ENCODE data around the gene ORM2.

ORM2 gene

DNA sequence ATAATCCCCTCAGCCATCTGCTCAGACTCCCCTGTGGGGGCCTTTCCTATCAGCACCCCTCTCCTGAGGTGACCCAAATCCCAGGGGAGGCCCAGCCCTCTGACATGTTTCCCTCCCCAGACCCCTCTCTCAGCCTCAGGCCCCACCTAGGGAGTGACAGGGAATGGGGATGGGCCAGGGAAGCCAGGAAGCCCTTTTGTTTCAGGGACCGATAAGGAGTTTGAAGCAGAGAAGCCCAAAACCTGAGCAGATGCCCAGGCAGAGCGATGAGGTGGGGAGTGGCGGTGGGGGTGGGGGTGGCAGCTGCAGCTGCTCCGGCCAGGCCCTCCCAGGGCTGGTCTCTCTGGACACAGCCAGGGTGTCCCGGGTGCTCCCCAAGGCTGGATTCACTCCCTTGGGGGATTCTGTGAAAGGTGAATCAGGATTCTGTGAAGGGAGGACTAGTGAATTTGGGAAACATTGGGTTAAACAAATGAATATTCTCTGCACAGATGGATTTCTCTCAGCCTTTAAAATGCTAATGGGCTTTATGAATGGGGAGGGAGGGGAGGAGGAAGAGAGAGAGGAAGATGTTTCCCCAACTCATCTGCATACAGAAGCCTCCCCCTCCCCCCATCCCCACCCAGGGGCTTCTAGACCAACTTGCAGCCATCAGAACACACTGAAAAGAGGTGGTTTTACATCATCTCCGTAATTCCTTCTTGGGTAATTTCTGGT lies 40.7 kb downstream of the ORM2 start:
- DNase-seq (ENCODE audit: low read depth in 2 of 2) = no peak

DNA sequence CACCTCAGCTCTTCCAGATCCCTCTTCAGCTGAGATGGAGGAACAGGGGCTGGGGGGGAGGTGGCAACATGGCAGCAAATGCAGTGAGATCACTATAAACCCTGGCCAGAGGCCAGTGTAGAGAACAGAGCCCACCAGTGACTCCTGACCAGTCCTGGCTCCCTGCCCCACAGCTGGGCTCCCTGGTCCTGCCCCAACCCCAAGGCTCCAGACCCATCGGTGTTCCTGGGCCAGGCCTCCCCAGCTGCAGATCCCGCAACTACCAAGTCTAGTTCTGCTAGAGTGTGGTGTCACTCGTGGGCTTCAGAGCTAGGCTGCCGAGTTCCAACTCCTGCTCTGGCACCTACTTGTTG lies 41.3 kb downstream of the ORM2 start:
- DNase-seq (ENCODE audit: low read depth in 2 of 2) = no peak

GRCh38 chr9:114371343-114371944 lies 41.8 kb downstream of the ORM2 start:
- DNase-seq (ENCODE audit: low read depth in 2 of 2) = no peak

- DNase-seq (ENCODE audit: low read depth in 2 of 2) = no peak
Observed at GRCh38 chr9:114371973-114372917, 42.6 kb downstream of the ORM2 start.

DNA sequence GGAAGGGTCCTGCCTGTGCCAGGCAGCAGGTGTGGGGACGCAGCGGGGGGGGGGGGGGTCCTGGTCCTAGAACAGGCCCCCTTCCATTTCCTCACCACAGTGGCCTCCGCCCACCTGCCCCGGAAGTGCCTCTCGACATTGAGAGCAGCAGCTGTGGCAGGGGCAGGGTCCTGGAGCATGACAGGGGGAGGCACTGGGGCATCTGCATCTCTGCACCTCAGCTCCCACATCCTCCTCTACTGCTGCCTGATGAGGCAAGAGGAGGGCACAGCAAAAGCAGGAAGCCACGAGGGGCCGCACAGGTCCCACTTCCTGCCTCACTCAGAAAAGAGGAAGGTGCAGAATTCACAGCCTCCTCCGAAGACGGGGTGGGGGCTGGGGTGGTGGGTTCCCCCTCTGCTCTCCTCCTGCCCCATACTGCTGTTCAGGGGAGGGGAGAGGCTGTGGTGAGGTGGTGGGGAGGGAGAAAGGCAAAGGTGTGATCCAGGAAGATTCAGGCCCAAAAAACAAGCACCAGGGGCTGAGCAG lies 43.3 kb downstream of the ORM2 start:
- DNase-seq (ENCODE audit: low read depth in 2 of 2) = no peak

- DNase-seq (ENCODE audit: low read depth in 2 of 2) = no peak
Observed at GRCh38 chr9:114373960-114374730, 44.5 kb downstream of the ORM2 start.

GRCh38 chr9:114374936-114375335 lies 45.3 kb downstream of the ORM2 start:
- DNase-seq (ENCODE audit: low read depth in 2 of 2) = no peak

DNA sequence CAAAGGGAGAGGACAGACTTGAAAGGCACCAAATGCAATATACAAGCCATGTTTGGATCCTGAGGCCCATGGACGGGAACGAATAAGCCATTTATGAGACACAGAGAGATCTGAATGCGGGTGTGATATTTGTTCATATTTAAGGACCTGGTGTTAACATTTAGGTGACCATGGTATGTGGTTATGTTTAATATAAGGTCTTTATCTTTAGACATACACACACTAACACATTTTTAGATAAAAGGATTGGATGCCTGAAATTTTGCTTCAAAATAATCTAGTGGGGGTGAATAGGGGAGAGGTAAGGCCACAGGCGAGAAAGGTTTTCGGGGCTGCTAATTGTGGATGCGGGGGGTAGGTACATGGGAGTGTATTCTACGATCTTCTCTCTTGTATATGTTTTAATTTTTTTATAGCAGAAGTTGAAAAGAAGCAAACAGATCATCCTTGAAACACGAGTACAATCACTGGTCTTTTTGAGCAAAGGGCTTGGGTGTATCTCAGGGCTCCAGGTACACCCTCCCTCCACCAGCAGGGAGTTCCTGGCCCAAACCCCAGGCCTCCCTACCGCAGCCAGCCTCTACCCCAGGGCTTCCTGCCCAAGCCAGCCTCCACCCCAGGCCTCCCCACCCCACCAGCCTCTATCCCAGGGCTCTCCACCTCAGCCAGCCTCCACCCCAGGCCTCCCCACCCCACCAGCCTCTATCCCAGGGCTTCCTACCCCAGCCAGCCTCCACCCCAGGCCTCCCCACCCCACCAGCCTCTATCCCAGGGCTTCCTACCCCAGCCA lies 45.9 kb downstream of the ORM2 start:
- DNase-seq (ENCODE audit: low read depth in 2 of 2) = no peak

- DNase-seq (ENCODE audit: low read depth in 2 of 2) = no peak
Observed at GRCh38 chr9:114376586-114377445, 47.1 kb downstream of the ORM2 start.

GRCh38 chr9:114378016-114378415 lies 48.3 kb downstream of the ORM2 start:
- DNase-seq (ENCODE audit: low read depth in 2 of 2) = no peak

- DNase-seq (ENCODE audit: low read depth in 2 of 2) = no peak
Observed at GRCh38 chr9:114378883-114379282, 49.2 kb downstream of the ORM2 start.

Data from fibroblast of skin of left quadriceps (primary cell).